ENCODE measurements around the gene WDR44. TPM values are rescaled to one million over a fixed set of nuclear protein-coding genes. Genes with fewer than 3 reads are reported as not detected.

Gene WDR44
- total RNA-seq, 1 donor from 2014 or later, result 50.1 TPM

DNA sequence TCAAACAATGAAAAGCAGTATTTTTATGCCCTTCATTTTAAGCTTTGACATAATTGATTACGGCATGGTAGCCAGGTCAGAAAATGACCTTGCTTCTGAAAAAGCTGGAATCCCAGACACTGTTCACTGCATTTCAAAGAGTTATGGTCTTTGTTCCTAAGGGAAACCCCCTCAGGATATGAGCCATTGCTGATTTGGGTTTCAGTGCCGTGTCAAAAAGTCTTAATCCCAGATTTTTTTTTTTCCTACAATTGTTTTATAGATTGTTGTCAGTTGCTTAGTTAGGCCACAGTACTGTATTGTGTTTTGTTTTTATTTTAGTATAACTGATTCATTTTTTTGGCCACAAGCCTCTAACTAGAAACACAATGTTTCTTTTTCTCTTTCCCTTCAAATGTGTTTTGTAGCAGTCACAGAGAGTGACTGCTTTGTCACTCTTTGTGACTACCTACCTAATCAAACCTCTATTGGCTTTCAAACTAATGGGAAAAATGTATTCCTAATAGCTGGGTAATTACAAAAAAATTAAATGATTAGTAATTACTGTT lies 10.3 kb downstream of the WDR44 start:
- H3K9ac ChIP-seq (ENCODE audit: low read depth in 1 of 3, low read length in 3 of 3), result no peak overlapping the region
- H3K27ac ChIP-seq (ENCODE audit: low read depth, low read length), result no peak overlapping the region
- no peaks in the 10 kb centered on the region for H3K36me3 ChIP-seq (ENCODE audit: control insufficient read depth in 3 of 3, insufficient read depth in 3 of 3, low read length in 3 of 3)
- no peaks in the 10 kb centered on the region for H3K9me3 ChIP-seq (ENCODE audit: control insufficient read depth in 3 of 3, low read length in 3 of 3)
- H3K27me3 ChIP-seq (ENCODE audit: control insufficient read depth in 3 of 3, insufficient read depth in 3 of 3, low read length in 3 of 3), result no peaks in the 10 kb centered on the region
- H3K4me3 ChIP-seq (ENCODE audit: low read length in 3 of 3), result no peak overlapping the region
- H3K4me1 ChIP-seq (ENCODE audit: control insufficient read depth in 3 of 3, insufficient read depth in 3 of 3, low read length in 3 of 3), result no peaks in the 10 kb centered on the region

DNA sequence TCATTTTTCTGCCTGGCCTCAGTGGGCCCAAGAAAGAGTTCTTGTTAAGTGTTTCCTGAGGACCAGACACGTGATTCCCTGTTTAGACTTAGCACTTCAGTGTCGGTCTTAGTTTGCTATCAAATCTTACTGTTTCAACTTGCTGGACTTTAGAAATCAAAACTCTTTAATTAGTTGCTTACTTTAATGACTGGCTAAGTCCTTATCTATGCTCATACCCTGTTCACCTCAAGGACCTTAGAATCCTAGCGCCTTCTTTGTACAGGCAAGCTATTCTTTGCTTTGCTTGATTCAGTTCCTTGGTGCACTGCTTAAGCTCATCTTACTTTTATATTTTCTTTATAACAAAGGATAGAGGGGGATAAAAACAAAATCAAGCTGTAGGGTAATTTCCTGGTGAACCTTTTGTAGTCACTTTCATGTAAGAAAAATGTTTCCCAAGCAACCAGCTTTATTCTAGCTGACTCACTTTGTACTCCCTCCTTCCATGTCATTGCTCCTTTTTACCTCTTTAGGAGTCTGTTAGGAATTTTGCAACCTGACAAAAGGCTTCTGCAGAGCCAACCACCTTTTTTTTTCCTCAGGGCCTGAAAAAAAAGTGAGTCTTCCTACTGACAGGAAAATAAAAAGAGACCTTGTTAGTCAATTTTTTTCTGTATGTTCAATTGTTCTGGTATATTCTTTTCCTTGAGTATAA lies 14.7 kb downstream of the WDR44 start:
- Histone ChIP-seq H3K36me3 (ENCODE audit: control insufficient read depth in 3 of 3, insufficient read depth in 3 of 3, low read length in 3 of 3) (no peaks in the 10 kb centered on the region), H3K4me1 (ENCODE audit: control insufficient read depth in 3 of 3, insufficient read depth in 3 of 3, low read length in 3 of 3) (no peaks in the 10 kb centered on the region), H3K27ac (ENCODE audit: low read depth, low read length) (no peak overlapping the region), H3K27me3 (ENCODE audit: control insufficient read depth in 3 of 3, insufficient read depth in 3 of 3, low read length in 3 of 3) (no peaks in the 10 kb centered on the region), H3K4me3 (ENCODE audit: low read length in 3 of 3) (no peak overlapping the region), H3K9ac (ENCODE audit: low read depth in 1 of 3, low read length in 3 of 3) (no peak overlapping the region), H3K9me3 (ENCODE audit: control insufficient read depth in 3 of 3, low read length in 3 of 3) (no peaks in the 10 kb centered on the region)

DNA sequence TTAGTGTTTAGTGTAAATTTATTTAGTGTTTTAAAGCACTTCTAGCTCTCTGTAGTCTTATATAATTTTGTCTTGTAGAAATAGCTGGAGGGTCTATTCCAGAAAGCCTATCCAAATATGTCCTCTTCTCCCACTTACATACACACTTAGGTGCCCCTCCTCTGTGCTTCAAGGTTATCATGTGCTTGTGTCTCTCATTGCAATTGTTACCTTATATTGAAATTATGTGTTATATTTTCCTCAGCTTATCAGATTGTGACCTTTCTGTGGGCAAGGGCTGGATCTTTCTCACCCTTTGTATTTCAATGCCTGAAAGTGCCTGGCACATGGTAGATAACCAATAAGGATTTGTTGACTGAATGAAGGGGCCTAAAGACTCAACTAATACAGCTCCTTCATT lies 18.4 kb downstream of the WDR44 start:
- Histone ChIP-seq H3K27ac (ENCODE audit: low read depth, low read length) (no peak overlapping the region), H3K36me3 (ENCODE audit: control insufficient read depth in 3 of 3, insufficient read depth in 3 of 3, low read length in 3 of 3) (no peaks in the 10 kb centered on the region), H3K27me3 (ENCODE audit: control insufficient read depth in 3 of 3, insufficient read depth in 3 of 3, low read length in 3 of 3) (no peaks in the 10 kb centered on the region), H3K4me3 (ENCODE audit: low read length in 3 of 3) (no peak overlapping the region), H3K4me1 (ENCODE audit: control insufficient read depth in 3 of 3, insufficient read depth in 3 of 3, low read length in 3 of 3) (no peaks in the 10 kb centered on the region), H3K9ac (ENCODE audit: low read depth in 1 of 3, low read length in 3 of 3) (no peak overlapping the region), H3K9me3 (ENCODE audit: control insufficient read depth in 3 of 3, low read length in 3 of 3) (no peaks in the 10 kb centered on the region)

DNA sequence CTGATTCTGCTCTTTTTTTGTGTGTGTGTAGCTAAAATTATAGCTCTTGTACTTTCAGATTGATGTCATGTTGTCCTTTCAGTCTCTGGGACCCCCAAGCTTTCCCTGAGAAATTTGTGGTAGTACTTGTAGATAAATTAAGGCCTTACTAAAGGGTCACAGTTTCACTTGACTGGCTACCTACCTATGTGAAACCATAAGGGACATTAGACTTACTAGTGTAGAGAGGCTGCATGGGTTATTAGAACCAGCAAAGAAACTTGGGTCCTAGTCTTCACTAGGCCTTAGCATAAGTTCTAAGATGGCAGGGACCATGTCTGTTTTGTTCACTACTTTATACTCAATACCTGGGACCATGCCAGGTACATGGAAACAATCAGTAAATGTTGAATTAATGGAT lies 21.4 kb downstream of the WDR44 start:
- H3K4me3 ChIP-seq (ENCODE audit: low read length in 3 of 3), result no peak overlapping the region
- no peaks in the 10 kb centered on the region for H3K36me3 ChIP-seq (ENCODE audit: control insufficient read depth in 3 of 3, insufficient read depth in 3 of 3, low read length in 3 of 3)
- H3K9me3 ChIP-seq (ENCODE audit: control insufficient read depth in 3 of 3, low read length in 3 of 3), result no peaks in the 10 kb centered on the region
- H3K27ac ChIP-seq (ENCODE audit: low read depth, low read length), result no peak overlapping the region
- no peaks in the 10 kb centered on the region for H3K4me1 ChIP-seq (ENCODE audit: control insufficient read depth in 3 of 3, insufficient read depth in 3 of 3, low read length in 3 of 3)
- H3K27me3 ChIP-seq (ENCODE audit: control insufficient read depth in 3 of 3, insufficient read depth in 3 of 3, low read length in 3 of 3), result no peaks in the 10 kb centered on the region
- H3K9ac ChIP-seq (ENCODE audit: low read depth in 1 of 3, low read length in 3 of 3), result no peak overlapping the region

DNA sequence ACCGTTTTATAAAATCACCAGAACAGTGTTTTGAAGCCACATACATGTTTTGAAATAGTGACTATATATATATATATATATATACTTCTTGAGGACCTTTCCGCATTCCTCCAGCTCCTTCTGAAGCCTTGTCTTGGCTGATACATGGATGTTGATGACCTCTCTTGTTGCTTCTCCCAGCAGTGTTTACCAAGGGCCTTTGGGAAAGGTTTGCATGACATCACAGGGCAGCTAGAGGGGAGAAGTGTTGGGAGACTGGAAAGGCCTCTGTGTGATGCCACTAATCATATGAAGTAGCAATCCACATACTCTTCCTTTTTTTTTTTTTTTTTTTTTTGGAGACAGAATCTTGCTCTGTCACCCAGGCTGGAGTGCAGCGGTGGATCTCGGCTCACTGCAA lies 22.5 kb downstream of the WDR44 start:
- Histone ChIP-seq H3K9ac (ENCODE audit: low read depth in 1 of 3, low read length in 3 of 3) (no peak overlapping the region), H3K27me3 (ENCODE audit: control insufficient read depth in 3 of 3, insufficient read depth in 3 of 3, low read length in 3 of 3) (no peaks in the 10 kb centered on the region), H3K4me3 (ENCODE audit: low read length in 3 of 3) (no peak overlapping the region), H3K9me3 (ENCODE audit: control insufficient read depth in 3 of 3, low read length in 3 of 3) (no peaks in the 10 kb centered on the region), H3K4me1 (ENCODE audit: control insufficient read depth in 3 of 3, insufficient read depth in 3 of 3, low read length in 3 of 3) (no peaks in the 10 kb centered on the region), H3K36me3 (ENCODE audit: control insufficient read depth in 3 of 3, insufficient read depth in 3 of 3, low read length in 3 of 3) (no peaks in the 10 kb centered on the region), H3K27ac (ENCODE audit: low read depth, low read length) (no peak overlapping the region)

DNA sequence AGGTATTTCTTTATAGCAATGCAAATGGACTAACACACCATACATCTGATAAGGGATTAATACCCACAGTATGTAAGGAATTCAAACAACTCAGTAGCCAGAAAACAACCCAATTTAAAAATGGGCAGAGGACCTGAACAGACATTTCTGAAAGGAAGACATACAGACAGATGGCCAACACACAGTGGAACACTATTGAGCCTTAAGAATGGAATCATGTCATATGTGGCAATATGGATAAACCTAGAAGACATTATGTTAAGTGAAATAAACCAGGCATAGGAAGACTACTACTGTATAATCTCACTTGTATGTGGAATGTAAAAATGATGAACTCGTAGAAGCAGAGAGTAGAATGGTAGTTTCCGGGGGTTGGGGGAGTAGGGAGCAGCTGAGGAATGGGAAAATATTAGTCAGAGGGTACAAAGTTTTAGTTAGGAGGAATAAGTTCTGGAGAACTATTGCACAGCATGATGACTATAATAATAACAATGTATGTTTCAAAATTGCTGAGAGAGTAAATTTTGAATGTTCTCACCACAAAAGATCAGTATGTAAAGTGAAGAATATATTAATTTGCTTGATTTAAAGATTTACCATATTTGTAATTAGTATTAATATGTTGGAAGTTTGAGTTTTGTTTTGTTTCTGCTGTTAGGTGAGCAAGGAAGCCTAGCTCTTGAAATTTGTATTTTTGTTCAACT lies 25.2 kb downstream of the WDR44 start:
- Histone ChIP-seq H3K9me3 (ENCODE audit: control insufficient read depth in 3 of 3, low read length in 3 of 3) (no peaks in the 10 kb centered on the region), H3K27ac (ENCODE audit: low read depth, low read length) (no peak overlapping the region), H3K9ac (ENCODE audit: low read depth in 1 of 3, low read length in 3 of 3) (no peak overlapping the region), H3K4me3 (ENCODE audit: low read length in 3 of 3) (no peak overlapping the region), H3K36me3 (ENCODE audit: control insufficient read depth in 3 of 3, insufficient read depth in 3 of 3, low read length in 3 of 3) (no peaks in the 10 kb centered on the region), H3K27me3 (ENCODE audit: control insufficient read depth in 3 of 3, insufficient read depth in 3 of 3, low read length in 3 of 3) (no peaks in the 10 kb centered on the region), H3K4me1 (ENCODE audit: control insufficient read depth in 3 of 3, insufficient read depth in 3 of 3, low read length in 3 of 3) (no peaks in the 10 kb centered on the region)

DNA sequence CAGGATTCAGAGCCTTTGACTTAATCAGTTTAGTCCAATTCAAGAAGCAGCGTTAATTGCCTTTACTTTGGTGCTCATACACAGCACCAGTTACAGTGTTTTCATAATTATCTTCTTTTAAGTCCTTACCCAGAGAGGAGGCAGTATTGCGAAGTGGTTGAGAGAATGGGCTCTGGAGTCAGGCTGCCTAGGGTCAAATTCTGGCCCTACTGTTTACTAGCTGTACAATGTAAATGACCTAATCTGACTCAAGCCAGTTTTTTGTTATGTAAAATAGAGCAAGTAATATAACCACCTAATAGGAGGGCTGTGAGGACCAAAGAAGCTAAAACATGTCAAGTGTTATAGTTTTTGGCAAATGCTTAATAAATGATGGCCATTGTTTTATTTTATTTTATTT lies 27.6 kb downstream of the WDR44 start:
- Histone ChIP-seq H3K4me3 (ENCODE audit: low read length in 3 of 3) (no peak overlapping the region), H3K27me3 (ENCODE audit: control insufficient read depth in 3 of 3, insufficient read depth in 3 of 3, low read length in 3 of 3) (no peaks in the 10 kb centered on the region), H3K9me3 (ENCODE audit: control insufficient read depth in 3 of 3, low read length in 3 of 3) (no peaks in the 10 kb centered on the region), H3K36me3 (ENCODE audit: control insufficient read depth in 3 of 3, insufficient read depth in 3 of 3, low read length in 3 of 3) (no peaks in the 10 kb centered on the region), H3K27ac (ENCODE audit: low read depth, low read length) (no peak overlapping the region), H3K9ac (ENCODE audit: low read depth in 1 of 3, low read length in 3 of 3) (no peak overlapping the region), H3K4me1 (ENCODE audit: control insufficient read depth in 3 of 3, insufficient read depth in 3 of 3, low read length in 3 of 3) (no peaks in the 10 kb centered on the region)

DNA sequence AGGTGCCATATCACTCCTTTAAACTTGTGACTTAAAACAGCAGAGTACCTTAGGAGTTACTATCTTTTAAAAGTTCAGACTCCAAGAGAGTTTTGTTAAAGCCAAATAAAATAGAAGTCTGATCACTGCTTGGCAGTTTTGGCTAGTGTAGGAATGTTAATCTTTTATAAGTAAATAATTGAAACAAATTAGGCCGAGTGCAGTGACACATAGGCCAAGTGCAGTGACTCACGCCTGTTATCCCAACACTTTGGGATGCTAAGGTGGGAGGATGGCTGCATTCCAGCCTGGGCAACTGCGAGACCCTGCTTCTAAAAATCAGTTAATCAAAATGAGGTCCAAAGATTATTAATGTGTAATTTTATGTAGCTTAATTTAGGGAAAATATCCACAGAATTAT lies 37.2 kb downstream of the WDR44 start:
- H3K27me3 ChIP-seq (ENCODE audit: control insufficient read depth in 3 of 3, insufficient read depth in 3 of 3, low read length in 3 of 3), result no peaks in the 10 kb centered on the region
- no peak overlapping the region for H3K9ac ChIP-seq (ENCODE audit: low read depth in 1 of 3, low read length in 3 of 3)
- no peaks in the 10 kb centered on the region for H3K4me1 ChIP-seq (ENCODE audit: control insufficient read depth in 3 of 3, insufficient read depth in 3 of 3, low read length in 3 of 3)
- no peaks in the 10 kb centered on the region for H3K36me3 ChIP-seq (ENCODE audit: control insufficient read depth in 3 of 3, insufficient read depth in 3 of 3, low read length in 3 of 3)
- H3K27ac ChIP-seq (ENCODE audit: low read depth, low read length), result no peak overlapping the region
- no peaks in the 10 kb centered on the region for H3K9me3 ChIP-seq (ENCODE audit: control insufficient read depth in 3 of 3, low read length in 3 of 3)
- no peak overlapping the region for H3K4me3 ChIP-seq (ENCODE audit: low read length in 3 of 3)

DNA sequence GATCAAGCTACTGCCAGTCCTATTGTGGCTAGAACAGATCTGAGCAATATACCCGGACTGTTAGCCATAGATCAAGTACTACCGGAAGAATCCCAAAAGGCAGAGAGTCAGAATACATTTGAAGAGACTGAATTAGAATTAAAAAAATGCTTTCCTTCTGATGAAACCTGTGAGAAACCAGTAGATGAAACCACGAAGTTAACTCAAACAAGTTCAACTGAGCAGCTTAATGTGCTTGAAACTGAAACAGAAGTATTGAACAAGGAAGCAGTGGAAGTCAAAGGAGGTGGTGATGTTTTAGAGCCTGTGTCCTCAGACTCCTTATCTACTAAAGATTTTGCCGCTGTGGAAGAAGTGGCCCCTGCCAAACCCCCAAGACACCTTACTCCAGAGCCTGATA lies 46.8 kb downstream of the WDR44 start:
- Histone ChIP-seq H3K27ac (ENCODE audit: low read depth, low read length) (no peak overlapping the region), H3K9ac (ENCODE audit: low read depth in 1 of 3, low read length in 3 of 3) (no peak overlapping the region), H3K4me3 (ENCODE audit: low read length in 3 of 3) (no peak overlapping the region), H3K9me3 (ENCODE audit: control insufficient read depth in 3 of 3, low read length in 3 of 3) (no peaks in the 10 kb centered on the region), H3K36me3 (ENCODE audit: control insufficient read depth in 3 of 3, insufficient read depth in 3 of 3, low read length in 3 of 3) (peaks cover 0 to 4% (median 0%) of the 10 kb centered on the region in 3 donors), H3K4me1 (ENCODE audit: control insufficient read depth in 3 of 3, insufficient read depth in 3 of 3, low read length in 3 of 3) (no peaks in the 10 kb centered on the region), H3K27me3 (ENCODE audit: control insufficient read depth in 3 of 3, insufficient read depth in 3 of 3, low read length in 3 of 3) (no peaks in the 10 kb centered on the region)

DNA sequence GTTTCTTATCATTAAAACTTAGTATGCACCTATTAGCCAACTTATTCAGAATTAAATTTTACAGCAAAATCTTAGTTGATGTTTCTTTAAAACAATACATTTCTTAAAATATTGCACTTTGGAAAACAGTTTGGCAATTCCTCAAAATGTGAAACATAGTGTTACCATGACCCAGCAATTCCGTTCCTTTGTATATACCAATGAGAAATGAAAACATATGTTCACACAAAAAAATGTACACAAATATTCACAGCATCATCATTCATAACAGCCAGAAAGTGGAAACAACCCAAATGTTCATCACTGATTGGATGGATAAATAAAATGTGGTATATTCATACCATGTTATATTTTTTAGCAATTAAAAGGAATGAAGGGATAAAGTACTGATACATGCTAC lies 50.2 kb downstream of the WDR44 start:
- no peaks in the 10 kb centered on the region for H3K27me3 ChIP-seq (ENCODE audit: control insufficient read depth in 3 of 3, insufficient read depth in 3 of 3, low read length in 3 of 3)
- H3K9me3 ChIP-seq (ENCODE audit: control insufficient read depth in 3 of 3, low read length in 3 of 3), result no peaks in the 10 kb centered on the region
- H3K4me3 ChIP-seq (ENCODE audit: low read length in 3 of 3), result no peak overlapping the region
- no peak overlapping the region for H3K9ac ChIP-seq (ENCODE audit: low read depth in 1 of 3, low read length in 3 of 3)
- no peak overlapping the region for H3K27ac ChIP-seq (ENCODE audit: low read depth, low read length)
- H3K4me1 ChIP-seq (ENCODE audit: control insufficient read depth in 3 of 3, insufficient read depth in 3 of 3, low read length in 3 of 3), result no peaks in the 10 kb centered on the region
- H3K36me3 ChIP-seq (ENCODE audit: control insufficient read depth in 3 of 3, insufficient read depth in 3 of 3, low read length in 3 of 3), result peaks cover 2 to 14% (median 4%) of the 10 kb centered on the region in 3 donors

All from skeletal muscle tissue (tissue), 4 donors.